ENCODE measurements around the gene TRAF3IP1. TPM values are rescaled to one million over a fixed set of nuclear protein-coding genes. Genes with fewer than 3 reads are reported as not detected.

TRAF3IP1 gene
- total and polyA plus RNA-seq, 2 of the 13 experiments (the other 11 are each of a cell fraction or from before 2014, with no cell fraction given), result 4.1 to 12.9 TPM

GRCh38 chr2:238434846-238435751 lies 114.8 kb downstream of the TRAF3IP1 start (continued):
- no peak for TF ChIP-seq ZNF597 (CRISPR knock-in tag; IDR thresholded peaks at IDR 0.05)
- TF ChIP-seq CC2D1A (CRISPR knock-in tag; IDR thresholded peaks at IDR 0.05), result no peak
- peak; percentile 13; the same call in 1 of the 2 replicates for TF ChIP-seq ESRRA (CRISPR knock-in tag; IDR thresholded peaks at IDR 0.05; ENCODE audit: low read depth)
- no peak for TF ChIP-seq MXD1 (CRISPR knock-in tag; IDR thresholded peaks at IDR 0.05)
- TF ChIP-seq GATAD1 (CRISPR knock-in tag; IDR thresholded peaks at IDR 0.05), result no peak; the same call in 1 of the 2 replicates
- TF ChIP-seq NCOR1 (IDR thresholded peaks at IDR 0.05; ENCODE audit: borderline replicate concordance, low read length), result no peak
- no peak for TF ChIP-seq FOXJ3 (CRISPR knock-in tag; IDR thresholded peaks at IDR 0.05; ENCODE audit: borderline replicate concordance)
- TF ChIP-seq, protein P1, sequence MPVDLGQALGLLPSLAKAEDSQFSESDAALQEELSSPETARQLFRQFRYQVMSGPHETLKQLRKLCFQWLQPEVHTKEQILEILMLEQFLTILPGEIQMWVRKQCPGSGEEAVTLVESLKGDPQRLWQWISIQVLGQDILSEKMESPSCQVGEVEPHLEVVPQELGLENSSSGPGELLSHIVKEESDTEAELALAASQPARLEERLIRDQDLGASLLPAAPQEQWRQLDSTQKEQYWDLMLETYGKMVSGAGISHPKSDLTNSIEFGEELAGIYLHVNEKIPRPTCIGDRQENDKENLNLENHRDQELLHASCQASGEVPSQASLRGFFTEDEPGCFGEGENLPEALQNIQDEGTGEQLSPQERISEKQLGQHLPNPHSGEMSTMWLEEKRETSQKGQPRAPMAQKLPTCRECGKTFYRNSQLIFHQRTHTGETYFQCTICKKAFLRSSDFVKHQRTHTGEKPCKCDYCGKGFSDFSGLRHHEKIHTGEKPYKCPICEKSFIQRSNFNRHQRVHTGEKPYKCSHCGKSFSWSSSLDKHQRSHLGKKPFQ (CRISPR knock-in tag; IDR thresholded peaks at IDR 0.05; ENCODE audit: insufficient replicate concordance), result no peak
- no peak for TF ChIP-seq SNAPC4 (CRISPR knock-in tag; IDR thresholded peaks at IDR 0.05)
- TF ChIP-seq RXRA (CRISPR knock-in tag; IDR thresholded peaks at IDR 0.05), result 0 out of 2 replicates have a peak, but pooled peaks have one; percentile 47
- peak; percentile 32; the same call in 1 of the 2 replicates for TF ChIP-seq PITX1 (CRISPR knock-in tag; IDR thresholded peaks at IDR 0.05)
- TF ChIP-seq, protein P2, sequence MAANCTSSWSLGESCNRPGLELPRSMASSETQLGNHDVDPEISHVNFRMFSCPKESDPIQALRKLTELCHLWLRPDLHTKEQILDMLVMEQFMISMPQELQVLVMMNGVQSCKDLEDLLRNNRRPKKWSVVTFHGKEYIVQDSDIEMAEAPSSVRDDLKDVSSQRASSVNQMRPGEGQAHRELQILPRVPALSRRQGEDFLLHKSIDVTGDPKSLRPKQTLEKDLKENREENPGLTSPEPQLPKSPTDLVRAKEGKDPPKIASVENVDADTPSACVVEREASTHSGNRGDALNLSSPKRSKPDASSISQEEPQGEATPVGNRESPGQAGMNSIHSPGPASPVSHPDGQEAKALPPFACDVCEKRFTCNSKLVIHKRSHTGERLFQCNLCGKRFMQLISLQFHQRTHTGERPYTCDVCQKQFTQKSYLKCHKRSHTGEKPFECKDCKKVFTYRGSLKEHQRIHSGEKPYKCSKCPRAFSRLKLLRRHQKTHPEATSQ (CRISPR knock-in tag; IDR thresholded peaks at IDR 0.05; ENCODE audit: borderline replicate concordance), result no peak
- TF ChIP-seq ZNF451 (CRISPR knock-in tag; IDR thresholded peaks at IDR 0.05), result 0 out of 2 replicates have a peak, but pooled peaks have one; percentile 43
- no peak for TF ChIP-seq ZNF430 (CRISPR knock-in tag; IDR thresholded peaks at IDR 0.05)
- peak; percentile 86 for TF ChIP-seq ZBTB38 (CRISPR knock-in tag; IDR thresholded peaks at IDR 0.05)
- no peak for TF ChIP-seq SETDB1 (CRISPR knock-in tag; IDR thresholded peaks at IDR 0.05; ENCODE audit: borderline replicate concordance)
- TF ChIP-seq, protein P3, sequence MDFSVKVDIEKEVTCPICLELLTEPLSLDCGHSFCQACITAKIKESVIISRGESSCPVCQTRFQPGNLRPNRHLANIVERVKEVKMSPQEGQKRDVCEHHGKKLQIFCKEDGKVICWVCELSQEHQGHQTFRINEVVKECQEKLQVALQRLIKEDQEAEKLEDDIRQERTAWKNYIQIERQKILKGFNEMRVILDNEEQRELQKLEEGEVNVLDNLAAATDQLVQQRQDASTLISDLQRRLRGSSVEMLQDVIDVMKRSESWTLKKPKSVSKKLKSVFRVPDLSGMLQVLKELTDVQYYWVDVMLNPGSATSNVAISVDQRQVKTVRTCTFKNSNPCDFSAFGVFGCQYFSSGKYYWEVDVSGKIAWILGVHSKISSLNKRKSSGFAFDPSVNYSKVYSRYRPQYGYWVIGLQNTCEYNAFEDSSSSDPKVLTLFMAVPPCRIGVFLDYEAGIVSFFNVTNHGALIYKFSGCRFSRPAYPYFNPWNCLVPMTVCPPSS (IDR thresholded peaks at IDR 0.05), result no peak
